Prostate gland (tissue), 2 donors: Measurements from ENCODE around the gene SERPINB3.

Source experiments
- POLR2AphosphoS5 ChIP-seq: sonication (generic); formaldehyde crosslinking; IDR thresholded peaks from one replicate; pipeline ENCODE4 v1.6.1; 2017; ENCODE audit warnings: antibody characterized with exemption
- TF ChIP-seq, protein P1 (sequence below), 4 experiments: fragments of 200-600 bp in 2 of 4; fragments of 450-650 bp in 2 of 4; sonication (generic) in 2 of 4; IDR thresholded peaks; 1 replicate in 3 of 4; 2 replicates in 1 of 4; pipeline ENCODE4 v1.5.1; 2016 to 2019; ENCODE audit warnings: antibody characterized with exemption in 4 of 4, mild to moderate bottlenecking in 2 of 4, moderate library complexity in 2 of 4

DNA sequence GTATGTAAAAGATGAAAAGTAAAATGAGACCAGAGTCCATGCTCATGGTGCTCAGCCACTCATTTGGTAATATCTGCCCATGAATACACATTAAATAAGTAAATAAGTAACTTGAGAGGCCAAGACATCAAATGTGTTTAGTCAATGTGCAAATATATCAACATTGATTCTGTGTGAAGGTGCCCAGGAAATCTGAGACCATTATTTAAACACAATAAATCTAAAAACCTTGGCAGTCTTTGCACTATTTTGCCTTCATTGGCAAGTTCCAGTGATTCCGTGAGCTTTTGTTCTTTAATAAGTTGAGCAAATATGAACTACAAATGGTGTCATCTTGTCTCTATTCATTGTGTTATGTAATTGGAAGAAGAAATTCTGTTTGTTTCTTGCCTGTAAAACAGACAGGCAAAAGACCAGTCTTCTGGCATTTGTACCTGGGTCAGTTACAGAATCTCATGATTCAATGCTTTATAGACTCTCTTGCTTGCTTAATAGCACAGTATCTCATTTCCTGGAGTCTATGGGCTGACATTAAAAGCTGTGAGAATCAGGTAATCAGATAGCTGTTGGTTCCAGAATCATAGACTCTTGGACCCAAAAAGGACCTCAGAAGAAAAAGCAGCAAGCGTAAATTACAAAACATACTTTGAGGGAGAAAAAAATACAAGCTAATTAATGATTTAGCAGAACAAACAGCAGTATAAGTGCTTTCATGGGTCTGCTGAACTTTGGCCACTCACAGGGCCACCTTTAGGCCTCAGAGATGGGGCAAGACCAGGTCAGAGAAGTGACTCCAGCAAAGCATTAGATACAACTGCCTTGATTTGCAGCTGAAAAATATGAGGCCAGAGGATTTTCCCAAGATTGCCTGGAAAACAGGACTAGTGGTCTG, 20.0 kb upstream of the SERPINB3 start:
- TF ChIP-seq, protein P1, sequence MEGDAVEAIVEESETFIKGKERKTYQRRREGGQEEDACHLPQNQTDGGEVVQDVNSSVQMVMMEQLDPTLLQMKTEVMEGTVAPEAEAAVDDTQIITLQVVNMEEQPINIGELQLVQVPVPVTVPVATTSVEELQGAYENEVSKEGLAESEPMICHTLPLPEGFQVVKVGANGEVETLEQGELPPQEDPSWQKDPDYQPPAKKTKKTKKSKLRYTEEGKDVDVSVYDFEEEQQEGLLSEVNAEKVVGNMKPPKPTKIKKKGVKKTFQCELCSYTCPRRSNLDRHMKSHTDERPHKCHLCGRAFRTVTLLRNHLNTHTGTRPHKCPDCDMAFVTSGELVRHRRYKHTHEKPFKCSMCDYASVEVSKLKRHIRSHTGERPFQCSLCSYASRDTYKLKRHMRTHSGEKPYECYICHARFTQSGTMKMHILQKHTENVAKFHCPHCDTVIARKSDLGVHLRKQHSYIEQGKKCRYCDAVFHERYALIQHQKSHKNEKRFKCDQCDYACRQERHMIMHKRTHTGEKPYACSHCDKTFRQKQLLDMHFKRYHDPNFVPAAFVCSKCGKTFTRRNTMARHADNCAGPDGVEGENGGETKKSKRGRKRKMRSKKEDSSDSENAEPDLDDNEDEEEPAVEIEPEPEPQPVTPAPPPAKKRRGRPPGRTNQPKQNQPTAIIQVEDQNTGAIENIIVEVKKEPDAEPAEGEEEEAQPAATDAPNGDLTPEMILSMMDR (IDR thresholded peaks at IDR 0.05): no peak
- peak; percentile 88 for TF ChIP-seq POLR2AphosphoS5
